ENCODE results near the gene SPOCK2.

Gene SPOCK2

DNA sequence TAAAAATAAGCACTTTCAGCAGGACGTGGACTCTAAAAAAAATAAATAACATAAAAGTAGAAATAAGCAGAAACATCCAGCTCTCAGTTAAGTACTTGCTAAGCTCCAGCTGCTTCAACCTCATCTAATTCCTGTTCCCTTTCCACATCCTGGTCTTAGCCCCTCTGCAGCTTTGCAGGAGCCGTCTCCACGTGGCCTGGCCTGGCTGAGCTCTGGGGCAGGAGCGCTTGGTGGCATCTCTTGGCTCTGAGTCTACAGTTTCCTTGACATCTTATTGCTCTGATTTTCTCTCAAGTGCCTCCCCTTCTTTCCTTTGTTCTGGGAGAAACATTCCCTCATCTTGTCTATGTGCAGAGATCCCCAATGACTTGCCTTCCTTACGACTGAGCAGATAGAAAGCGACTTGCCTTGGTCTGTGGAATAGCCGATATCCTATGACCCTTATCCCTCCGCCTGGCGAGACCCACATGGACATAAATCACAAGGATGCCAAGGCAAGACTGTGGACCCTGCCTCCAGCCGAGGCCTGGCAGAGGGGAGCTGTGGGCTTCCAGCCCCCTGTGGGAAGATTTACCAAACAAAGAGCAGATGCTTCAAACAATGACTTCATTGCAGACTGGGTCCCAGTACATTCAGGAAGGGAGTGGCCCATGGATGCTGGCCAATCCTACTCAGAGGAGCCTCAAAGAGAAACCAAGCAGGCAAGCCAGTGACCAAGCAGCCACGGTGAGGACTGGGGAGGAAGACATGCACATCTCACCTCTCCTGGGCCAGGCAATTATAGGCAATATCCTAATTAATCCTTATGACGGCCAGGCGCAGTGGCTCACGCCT, 61.9 kb downstream of the SPOCK2 start:
- no peak for DNase-seq

GRCh38 chr10:72025832-72026231, 62.5 kb downstream of the SPOCK2 start:
- no peak for DNase-seq

GRCh38 chr10:72025400-72025799, 63.0 kb downstream of the SPOCK2 start:
- no peak for DNase-seq

DNA sequence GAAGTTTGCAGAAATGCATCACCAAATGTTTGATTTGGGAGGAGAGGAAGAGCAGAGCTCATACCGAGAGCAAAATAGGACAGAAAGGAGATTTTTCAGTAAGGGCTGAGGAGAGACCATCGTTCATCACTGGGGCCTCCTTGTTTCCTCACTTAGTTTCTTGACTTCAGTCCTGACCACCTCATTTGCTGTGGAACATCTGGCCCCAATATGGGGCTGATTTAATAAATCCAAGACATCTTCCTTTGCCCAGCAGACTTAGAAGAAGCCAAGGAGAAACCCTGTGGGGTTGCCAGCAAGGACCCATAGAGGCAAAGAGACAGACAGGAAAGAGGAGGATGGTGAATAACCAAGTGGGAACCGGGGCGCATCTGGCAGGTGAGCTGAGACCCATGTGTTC, 63.8 kb downstream of the SPOCK2 start:
- no peak for DNase-seq

- no peak for DNase-seq
Observed at GRCh38 chr10:72022228-72022627, 66.1 kb downstream of the SPOCK2 start.

- no peak for DNase-seq
Observed at GRCh38 chr10:72020914-72021809, 67.2 kb downstream of the SPOCK2 start.

DNA sequence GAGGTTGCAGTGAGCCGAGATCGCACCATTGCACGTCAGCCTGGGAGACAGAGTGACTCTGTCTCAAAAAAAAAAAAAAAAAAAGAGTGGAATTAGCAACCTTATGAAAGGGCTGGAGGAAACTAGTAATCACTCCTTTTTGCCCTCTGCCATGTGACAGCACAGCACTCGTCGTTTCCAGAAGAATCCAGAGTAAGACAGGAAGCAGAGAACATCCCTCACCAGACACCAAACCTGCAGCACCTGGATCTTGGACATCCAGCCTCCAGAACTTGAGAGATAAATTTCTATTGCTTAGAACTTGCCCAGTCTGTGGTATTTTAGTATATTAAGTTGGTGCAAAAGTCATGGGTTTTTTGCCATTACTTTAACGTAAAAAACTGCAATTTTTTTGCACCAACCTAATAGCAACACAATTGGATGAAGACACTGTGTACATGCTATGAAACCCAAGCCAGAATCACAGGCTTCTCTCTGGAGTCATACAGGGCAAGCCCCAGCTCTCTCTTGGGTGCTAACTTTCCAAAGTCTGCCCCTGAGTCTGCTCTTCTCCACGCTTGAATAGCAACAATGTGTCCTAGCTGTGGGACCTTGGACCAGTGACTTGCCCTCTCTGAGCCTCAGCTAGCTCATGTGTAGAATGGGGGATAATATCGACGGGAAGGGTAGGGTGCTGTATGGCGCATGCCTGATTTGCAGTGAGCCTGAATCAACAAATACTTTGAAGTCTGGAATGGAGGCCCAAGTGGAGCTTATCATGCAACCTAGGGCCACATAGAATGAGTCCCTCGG, 69.1 kb downstream of the SPOCK2 start:
- no peak for DNase-seq

DNA sequence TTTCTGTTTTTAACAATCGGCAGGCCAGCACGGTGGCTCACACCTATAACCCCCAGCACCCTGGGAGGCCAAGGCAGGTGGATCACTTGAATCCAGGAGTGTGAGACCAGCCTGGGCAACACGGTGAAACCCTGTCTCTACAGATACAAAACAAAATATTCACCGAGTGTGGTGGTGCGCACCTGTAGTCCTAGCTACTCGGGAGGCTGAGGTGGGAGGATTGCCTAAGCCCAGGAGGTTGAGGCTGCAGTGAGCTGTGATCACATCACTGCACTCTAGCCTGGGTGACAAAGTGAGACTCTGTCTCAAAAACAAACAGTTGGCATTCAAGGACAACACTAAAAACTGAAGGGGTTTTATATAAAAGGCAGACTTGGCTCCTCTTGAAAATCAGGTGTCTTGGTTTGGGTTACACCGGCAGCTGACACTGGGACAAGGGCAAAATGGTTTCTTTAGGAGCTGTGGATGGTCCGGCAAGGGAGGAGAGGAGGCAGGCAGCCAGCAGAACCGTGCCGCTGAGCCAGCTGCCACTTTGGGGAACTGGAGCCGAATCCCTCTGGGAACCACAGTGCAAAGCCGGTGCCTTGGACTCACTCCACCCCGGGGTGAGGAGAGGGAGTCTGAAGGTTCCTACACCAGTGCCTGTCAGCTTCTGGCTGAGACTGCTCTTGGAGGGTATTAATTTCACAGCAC, 71.6 kb downstream of the SPOCK2 start:
- DNase-seq: no peak

DNA sequence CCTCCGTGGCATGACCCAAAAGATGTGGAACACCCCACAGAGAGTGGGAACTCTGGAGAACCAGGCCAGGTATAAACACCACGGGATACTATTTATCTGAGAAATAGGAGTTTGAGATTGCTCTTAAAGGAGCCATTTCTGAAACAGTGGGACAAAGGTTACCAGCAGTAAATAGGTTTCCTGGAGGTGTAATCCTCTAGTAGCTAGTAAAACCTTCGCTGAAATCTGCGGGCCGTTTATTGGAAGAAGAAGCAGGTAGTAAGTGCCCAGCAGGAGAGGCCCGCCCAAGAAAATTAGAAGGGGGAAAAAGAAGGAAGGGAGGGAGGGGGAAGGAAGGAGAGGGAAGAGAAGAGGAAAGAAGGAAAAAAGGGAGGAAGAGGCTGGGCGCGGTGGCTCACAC, 72.5 kb downstream of the SPOCK2 start:
- no peak for DNase-seq

- no peak for DNase-seq
Observed at GRCh38 chr10:72014785-72015480, 73.4 kb downstream of the SPOCK2 start.

DNA sequence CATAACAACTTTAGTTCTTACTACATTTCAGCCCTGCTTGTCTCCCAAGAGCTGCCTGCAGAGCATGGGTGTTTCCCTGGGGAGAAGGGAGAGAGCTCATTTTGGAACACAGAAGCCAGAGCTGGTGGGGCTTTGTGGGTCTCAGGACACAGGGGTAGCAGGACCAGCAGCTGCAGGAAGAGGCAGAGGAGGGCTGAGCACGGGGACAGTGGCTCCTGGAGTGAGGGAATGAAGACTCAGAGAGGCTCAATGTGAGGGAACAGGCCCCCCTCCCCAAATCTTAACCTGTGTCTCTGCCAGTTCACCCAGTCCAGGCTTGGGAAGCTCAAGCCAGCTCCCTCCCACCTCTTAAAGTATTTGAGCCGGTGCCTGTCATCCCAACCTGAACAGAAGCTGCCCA, 74.2 kb downstream of the SPOCK2 start:
- DNase-seq: no peak

DNA sequence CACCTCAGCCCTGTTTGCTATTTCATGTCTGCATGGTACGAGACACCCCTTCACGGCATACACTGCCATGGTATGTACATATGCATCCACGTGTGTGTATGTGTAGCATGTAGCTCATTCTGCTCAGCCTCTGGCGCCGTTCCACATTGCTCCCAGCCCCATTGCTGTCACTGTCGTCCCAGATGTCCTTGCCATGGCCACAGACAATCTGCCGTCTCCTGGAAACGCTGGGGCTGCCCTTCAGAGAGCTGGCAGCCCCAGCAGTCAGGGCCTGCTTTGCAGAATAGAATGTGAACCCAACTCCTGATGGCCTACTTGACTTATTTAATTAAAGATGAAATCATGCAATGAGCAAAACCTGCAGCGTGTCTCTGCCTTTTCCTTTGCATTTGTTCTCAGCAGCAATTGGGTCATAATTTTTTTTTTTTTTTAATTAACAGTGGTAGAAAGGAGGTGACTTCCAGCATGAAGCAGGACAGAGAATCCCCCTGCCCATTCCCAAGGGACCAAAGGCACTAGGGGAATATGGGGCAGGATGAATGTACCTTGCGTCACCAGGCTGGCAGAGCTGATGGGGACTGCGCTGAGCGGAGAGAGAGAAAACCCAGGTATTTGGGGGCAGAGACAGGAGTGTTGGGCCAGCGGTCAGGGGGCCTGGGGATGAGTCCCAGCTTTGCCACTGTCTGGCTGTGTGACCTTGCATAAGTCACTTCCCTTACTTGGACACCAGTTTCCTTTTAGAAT, 75.0 kb downstream of the SPOCK2 start:
- DNase-seq: no peak

DNA sequence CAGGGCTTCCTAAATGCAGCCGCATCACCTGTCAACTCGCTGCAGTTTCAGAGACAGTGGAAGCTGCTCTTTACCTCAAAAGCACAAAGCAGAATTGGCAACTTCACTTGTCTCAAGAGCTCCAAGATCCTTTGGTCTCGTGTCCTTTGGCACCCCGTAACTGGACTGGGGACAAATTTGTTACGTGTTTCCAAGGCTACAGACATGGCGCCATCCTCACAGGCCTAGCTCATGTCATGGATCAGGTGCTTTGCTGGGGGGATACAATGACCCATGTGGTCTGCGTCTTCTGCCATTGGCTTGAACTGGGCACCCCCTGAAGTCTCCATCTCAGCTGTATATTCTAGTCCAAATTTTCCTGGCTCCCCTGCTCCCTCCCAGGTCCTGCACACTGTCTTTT, 75.6 kb downstream of the SPOCK2 start:
- DNase-seq: no peak

DNA sequence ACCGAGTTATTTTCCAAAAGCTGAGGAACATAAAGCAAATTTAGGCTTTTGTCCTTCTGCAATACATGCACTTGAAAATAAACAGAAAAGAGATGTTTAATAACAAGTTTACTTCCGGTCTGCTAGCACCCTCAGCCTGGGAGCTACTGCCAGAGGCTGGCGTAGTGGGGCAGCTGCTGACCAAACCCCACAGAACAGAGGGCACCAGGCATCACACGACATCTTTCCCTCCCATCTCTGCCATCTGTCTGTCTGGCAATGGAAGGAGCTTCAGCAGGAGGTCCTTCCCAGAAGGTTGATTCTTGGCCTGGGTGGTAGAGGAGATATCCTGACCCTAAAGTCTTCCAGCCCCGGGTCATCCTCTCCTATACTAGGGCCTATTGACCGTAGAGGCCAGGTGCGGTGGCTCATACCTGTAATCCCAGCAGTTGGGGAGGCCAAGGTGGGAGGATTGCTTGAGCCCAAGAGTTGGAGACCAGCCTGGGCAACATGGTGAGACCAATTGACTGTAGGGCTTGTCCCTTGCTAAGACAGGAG, 76.3 kb downstream of the SPOCK2 start:
- no peak for DNase-seq

- DNase-seq: no peak
Observed at GRCh38 chr10:72011468-72011867, 76.9 kb downstream of the SPOCK2 start.

DNA sequence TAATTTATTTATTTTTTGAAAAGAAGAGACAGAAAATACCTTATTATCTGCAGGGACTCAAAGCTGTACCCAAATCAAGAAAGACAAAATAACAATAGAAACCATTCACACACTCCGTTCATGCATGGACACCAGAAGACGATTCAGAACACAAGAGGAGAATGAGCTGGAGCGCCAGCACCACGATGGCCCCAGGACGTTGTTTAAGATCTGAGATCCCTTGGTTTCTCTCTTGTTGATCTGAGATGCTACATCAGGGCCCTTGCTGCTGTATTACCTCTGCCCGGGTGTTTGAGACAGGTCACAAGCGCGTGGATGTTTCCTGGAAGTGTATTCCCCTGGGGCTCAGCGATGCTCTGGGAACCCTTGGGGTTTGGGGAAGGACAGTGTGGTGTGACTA, 77.3 kb downstream of the SPOCK2 start:
- no peak for DNase-seq

GRCh38 chr10:72010234-72010973, 77.9 kb downstream of the SPOCK2 start:
- DNase-seq: no peak

- no peak for DNase-seq
Observed at GRCh38 chr10:72009425-72010081, 78.8 kb downstream of the SPOCK2 start.

GRCh38 chr10:72009051-72009424, 79.3 kb downstream of the SPOCK2 start:
- DNase-seq: no peak
